DMS 273 (cell line): ENCODE results near the gene FRY.
"Not testable (repeated sequence)": the region's sequence is repeated elsewhere in the genome, so short reads cannot be mapped to it uniquely, and the experiment has no call there.

ENCODE experiments used
- DNase-seq: peaks from one replicate; lab custom pipeline; 2025; ENCODE audit not compliant: unreplicated experiment; lab: John Stamatoyannopoulos, UW

The FRY gene

DNA sequence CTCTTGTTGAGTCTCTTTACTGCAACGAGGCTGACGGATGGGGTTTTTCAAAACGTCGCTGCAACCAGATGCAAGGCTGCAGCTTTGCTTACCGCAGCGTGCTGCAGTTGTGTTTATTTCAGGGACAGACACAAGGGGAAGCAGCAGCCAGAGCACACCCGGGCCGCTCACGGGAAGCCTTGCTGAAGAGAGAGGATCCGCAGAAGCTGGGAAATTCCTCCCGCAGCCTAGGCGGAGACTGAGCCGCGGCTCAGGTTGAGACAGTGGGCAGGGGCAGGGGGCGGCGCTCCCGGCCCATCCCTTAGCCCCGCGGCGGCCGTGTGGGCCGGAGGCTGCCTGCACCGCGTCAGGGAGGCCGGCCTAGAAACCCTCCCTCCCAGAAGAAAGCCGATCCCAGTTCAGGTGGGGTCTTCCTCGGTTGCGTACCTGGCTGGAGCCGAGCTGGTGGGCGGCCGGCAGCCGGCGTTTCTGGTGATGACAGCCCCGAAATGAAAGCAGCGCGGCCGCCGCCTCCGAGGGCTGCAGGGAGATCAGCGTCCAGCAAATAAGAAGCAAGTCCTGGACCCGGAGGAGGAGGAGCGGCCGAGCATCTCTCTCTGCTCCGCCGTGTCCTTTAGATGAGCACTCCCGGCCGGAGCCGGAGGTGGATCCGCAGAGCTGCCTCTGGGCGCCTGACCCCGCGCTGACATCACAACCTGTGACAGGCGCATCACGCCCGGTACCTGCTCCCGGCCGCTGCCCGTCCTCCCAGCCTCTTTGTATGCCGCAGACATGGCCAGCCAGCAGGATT, at the start of gene FRY:
TSS of gene FRY (plus strand) at position 750 of the 790 bp plus-strand sequence. CDS start at position 772, 22 bp downstream.
- peak; percentile 64 for DNase-seq

DNA sequence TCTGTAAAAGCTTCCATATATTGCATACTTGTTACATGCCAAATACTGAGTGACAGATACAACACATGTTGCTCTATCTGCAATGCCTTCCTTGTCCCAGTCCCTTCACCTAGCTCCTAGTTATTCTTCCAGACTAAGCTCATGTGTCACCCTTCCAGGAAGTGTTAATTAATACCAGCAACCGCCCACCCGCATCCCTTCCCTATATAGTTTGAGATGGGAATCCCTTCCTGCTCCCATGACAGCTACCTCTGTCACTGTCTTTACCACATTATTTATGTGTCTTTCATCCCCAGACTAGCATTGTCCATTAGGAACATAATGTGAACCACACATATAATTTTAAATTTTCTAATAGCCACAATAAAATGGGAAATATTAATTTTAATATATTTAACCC, 49.5 kb upstream of the FRY start:
- DNase-seq: no peak

DNA sequence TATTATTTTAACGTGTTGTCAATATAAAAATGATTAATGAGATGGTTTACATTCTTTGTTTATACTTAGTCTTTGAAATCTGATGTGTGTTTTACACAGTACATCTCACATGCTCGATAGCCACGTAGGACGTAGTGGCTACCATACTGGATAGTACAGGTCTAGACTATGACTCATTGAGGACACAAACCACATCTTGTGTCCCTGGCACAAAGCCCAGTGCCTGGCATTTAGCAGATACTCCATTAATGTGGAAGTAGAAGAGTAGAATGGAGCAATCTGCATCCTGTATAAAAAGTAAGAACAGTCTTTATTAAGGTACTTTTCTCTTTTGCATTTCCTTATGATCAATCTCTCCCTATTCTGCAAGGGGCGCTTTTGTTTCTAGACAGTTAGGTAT, 49.0 kb upstream of the FRY start:
- DNase-seq: peak; percentile 63

DNA sequence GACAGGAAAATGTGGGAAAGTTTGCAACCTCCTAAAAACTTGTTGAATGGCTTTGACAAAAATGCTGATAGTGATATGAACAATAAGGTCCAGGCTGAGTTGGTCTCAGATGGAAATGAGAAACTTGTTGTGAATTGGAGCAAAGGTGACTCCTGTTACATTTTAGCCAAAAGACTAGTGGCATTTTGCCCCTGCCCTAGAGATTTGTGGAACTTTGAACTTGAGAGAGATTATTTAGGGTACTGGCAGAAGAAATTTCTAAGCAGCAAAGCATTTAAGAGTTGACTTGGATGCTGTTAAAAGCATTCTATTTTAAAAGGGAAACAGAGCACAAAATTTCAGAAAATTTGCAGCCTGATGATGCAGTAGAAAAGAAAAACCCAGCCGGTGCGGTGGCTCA, 47.9 kb upstream of the FRY start:
- DNase-seq: not testable (repeated sequence)

DNA sequence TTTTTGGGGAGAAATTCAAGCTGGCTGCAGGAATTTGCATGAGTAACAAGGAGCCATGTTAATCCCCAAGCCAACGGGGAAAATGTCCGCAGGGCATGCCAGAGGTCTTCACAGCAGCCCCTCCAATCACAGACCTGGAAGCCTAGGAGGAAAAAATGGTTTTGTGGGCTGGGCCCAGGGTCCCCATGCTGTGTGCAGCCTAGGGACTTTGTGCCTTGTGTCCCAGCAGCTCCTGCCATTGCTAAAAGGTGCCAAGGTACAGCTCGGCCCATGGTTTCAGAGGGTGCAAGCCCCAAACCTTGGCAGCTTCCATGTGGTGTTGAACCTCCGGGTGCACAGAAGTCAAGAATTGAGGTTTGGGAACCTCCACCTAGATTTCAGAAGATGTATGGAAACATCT, 47.2 kb upstream of the FRY start:
- DNase-seq: not testable (repeated sequence)

DNA sequence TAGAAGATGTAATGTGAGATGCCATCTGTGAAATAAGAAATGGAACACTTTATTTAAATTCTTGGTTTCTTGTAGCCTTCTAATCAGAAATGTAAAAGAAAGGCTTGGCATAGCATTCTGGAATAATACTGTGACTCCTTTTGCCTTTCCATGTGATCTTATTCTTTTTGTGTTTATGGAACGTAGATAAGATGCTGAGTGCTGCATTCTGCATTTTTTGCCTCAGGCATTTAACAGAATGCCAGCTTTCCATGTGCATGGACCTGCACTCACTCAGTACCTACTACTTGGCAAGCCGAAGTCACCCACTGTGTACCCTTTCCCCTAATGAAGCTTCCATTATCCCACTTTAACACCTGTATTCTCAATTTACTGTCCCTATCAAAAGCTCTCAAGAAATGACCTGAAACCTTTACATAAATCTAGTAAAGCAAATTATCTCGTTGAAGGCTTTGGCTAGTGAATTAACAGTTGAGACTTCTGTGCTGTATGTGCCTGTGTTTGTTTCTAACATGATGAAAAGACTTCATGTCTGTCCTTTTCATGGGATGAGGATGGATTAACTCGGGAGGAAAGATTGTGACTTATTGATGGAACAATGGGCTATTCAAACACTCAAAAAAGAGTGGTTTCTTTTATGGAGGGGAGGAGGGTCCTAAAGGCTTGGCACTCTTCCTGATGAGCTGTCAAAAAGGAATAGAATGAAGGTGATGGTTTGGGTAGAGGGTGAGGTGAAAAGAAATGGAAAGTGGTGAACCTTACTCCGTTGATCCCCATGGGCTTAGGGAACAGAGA, 44.7 kb upstream of the FRY start:
- no peak for DNase-seq

DNA sequence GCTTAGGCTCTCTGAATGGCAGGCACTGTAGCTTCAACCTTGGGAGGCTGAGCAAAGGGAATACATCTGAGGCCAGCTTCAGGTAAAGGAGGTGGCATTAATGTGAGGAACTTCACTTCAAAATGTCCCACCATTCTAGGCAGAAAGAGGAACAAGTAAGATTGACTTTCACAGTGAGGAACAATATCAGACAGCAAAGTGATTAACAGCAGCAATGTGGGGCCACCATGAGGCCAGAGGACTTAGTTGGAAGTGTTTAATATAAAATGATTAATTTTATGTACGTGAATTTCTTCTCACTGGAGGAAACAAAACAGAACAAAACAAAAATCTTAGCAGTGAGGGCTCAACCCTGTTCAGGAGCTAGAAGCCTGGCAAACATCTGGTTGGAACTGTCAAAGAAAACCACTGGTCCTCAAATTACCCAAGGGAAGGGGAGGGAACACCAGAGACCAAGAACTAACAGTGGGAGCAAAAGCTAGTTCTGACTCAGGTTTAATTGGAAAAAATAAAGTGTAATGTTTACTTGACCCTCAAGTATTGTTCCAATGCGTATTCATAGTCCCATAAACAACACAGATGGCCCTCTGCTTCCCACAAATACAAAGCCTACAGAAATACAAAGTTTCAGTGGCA, 43.9 kb upstream of the FRY start:
- DNase-seq: no peak

DNA sequence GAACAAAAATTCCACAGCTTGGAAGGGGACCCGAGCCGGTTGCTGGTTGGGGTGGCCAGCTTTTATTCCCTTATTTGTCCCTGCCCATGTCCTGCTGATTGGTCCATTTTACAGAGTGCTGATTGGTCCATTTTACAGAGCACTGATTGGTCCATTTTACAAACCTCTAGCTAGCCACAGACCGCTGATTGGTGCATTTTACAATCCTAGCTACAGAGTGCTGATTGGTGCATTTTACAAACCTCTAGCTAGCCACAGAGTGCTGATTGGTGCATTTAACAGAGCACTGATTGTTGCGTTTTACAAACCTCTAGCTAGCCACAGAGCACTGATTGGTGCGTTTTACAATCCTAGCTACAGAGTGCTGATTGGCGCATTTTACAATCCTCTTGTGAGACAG, 37.2 kb upstream of the FRY start:
- not testable (repeated sequence) for DNase-seq

DNA sequence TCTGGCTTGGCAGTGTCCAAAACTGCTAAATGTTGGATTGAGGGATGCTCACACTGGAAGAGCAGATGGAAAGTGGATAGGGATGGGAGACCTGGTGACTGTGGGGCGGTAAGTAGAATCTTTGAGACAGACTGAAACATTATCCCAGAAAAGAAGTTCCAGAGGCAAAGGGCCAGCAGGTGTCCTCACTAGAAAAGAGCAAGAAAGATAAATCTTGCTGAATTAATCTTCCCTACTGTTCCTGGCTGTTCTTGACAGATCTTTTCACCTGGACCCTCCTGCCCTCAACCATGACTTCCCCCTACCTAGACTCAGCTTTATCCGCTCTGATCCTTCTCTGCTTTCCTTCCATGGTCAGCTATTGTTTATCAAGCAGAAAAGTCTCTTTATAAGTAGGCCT, 35.0 kb upstream of the FRY start:
- DNase-seq: no peak

DNA sequence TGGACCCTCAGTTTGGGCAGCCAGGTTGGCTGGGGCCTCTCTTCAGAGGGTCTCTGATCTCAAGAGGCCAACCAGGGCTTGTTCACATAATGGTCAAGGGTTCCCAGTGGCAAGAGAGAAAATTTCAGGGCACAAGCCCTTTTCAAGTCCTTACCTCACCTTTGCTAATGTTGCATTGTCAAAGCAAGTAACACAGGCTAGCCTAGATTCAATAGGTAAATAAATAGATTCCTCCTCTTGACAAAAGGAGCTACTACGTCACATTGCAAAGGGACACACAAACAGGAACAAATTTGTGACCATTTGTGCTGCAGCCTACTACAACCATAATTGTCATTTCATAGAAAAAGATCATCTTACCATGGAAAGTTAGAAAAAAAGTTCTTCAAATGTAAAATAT, 33.9 kb upstream of the FRY start:
- no peak for DNase-seq

DNA sequence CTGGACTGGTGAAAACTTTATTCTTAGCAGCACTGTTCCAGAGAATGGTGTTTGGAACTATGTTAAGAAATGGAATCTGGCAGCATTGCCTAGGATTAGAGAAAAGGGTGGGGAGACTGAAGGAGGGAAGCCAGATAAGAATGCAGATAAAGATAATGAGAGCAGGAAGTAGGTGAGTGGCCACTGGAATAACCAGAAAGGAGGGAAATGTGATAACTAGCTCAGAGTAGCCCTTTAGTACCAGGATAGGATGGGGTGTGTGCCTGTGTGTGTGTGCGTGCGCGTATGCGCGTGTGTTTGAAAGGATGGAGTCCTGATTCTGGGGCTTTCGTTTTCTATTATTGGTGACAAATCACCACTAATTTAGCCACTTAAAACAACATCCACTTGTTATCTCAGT, 33.4 kb upstream of the FRY start:
- DNase-seq: no peak

DNA sequence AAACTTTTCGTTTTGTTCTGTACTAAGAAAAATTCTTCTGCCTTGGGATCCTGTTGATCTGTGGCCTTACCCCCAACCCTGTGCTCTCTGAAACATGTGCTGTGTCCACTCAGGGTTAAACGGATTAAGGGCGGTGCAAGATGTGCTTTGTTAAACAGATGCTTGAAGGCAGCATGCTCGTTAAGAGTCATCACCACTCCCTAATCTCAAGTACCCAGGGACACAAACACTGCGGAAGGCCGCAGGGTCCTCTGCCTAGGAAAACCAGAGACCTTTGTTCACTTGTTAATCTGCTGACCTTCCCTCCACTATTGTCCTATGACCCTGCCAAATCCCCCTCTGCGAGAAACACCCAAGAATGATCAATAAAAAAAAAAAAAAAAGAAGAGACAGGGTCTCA, 30.8 kb upstream of the FRY start:
- not testable (repeated sequence) for DNase-seq

DNA sequence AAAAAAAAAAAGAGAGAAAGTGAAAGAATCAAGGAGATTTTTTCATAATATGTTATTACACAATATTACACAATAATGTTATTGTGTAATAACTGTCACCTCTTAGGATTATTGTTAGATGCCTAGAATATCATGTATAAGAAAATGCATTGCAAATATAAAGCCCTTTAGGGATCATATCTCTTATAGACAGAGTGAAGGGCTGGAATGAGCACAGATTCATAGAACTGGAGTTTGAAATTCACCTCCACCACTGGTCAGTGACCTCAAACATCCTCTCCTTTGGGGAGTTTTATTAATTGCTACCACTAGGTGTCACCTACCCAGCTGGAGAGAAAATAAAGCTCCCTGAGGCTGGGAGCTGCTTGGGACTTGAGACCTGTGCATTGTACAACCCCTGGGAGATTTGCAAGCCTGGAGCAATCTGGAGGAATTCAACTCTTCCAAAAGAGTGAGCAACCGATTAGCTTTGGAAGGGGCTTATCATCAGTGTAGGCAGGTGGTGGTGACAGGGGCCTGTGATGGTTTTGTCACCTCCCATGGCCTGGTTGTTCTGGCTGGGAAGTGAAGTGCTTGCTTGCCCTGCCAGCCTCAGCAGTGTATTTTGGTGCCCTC, 30.3 kb upstream of the FRY start:
- peak; percentile 63 for DNase-seq

DNA sequence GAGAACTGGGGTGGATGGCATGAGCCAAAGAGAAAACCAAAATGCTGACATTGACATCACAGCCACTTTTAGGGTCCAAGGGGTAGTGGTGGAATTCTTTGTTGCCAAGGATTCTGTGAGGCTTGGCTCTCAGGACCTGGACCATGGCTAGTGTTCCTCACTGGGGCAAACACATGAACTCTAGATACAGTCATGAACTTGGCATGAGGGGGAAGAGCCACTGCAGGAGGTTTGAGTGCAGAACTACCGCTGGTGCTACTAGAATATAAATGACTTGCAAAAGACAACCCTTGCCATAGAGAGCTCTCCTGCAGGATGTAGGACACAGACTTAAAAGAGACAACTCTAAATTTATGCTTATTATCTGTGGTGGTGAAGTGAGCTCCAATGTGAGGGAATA, 29.8 kb upstream of the FRY start:
- DNase-seq: no peak

DNA sequence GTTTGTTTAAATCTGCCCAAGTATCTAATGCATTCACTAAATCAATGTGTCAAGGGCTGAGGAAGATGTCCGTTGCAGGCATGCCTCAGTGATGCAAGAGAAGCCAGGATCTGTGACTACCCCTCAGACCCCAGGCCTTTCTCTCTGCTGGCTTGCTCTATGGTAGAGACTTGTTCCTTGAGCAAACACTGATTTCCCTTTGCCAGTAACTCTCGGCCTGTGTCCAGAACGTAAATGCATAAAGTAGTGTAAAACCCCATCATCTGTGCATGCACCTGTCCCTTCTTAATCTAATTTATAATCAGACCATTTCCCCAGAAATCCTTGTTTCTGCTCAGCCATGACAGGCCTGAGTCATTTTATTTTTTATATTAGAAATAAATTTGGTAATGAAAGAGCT, 28.7 kb upstream of the FRY start:
- no peak for DNase-seq

DNA sequence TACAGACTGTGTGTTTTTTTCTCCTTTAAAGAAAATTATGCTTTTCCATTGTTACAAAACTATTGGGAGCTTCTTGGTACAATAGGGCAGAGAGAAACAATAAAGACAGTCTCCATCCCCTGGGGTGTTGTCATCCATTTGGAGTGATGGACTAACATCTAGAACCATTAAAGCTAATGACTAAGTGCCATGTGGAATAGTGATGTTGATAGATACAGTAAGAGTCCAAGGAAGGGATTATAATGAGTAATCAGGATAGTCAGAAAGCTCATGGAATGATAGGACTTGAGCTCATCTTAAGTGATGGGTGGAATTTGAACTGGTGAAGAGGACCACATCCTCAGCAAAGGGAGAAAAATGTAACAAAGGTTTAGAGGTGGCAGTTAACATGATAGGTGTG, 24.1 kb upstream of the FRY start:
- no peak for DNase-seq

DNA sequence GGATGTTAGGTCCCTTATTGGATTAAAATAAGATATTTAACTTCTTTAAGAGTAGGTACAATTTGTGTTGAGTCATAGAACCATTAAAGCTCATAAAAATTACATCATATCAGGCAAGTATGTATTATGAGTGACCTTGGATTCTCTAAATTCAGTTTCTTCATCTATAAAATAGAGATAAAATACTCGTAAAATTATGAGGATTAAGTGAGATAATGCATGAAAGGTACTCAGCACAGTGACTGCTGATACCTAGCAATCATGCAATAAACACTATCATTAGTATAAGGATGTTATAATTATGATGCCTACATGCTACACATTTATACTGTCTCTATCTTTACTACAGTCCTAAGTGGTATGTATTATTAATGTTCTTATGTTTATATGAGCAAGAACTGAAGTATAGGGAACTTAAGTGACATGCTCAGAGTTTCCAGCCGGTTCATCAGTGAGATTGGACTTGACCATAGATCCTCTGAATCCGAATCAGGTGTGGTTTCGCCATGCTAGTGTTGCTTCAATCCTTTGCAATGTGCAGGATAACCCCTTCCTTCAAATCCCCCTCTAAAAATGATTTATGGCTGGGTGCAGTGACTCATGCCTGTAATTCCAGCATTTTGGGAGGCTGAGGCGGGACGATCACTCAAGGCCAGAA, 22.9 kb upstream of the FRY start:
- DNase-seq: no peak

DNA sequence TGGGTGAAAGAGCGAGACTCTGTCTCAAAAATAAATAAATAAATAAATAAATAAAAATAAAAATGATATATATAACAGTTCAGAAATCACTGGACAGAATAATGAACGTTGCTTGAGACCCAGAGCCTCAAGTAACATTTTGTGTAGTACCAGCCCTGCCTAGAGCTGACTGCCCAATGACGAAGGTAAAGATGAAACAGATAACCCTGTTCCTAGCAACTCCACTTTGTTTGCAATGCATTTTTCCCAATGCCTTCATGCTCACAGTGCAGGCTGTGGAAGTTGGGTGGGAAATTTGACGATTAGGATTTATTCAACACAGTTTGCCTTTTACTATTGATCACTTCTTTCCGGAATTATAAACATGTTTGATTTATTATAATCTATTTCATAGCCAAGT, 22.2 kb upstream of the FRY start:
- DNase-seq: no peak

DNA sequence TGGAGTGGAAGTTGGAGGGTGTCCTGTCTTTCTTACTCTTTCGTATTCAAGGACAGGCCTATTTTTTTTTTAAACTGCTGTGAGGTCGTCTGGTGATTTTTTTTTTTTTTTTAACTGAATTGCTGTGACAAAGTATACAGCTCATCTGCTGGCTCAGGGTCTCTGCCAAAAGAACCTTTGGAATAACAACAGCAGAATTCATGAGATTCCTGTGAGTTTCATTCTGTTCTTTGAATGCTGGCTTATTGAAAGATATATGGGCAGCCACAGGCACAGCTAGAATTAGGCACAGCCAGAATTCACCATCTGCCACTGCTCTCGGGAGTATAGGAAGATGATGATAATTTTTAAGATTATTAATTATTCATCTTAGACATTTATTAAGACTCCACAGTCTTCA, 21.4 kb upstream of the FRY start:
- DNase-seq: peak; percentile 53

DNA sequence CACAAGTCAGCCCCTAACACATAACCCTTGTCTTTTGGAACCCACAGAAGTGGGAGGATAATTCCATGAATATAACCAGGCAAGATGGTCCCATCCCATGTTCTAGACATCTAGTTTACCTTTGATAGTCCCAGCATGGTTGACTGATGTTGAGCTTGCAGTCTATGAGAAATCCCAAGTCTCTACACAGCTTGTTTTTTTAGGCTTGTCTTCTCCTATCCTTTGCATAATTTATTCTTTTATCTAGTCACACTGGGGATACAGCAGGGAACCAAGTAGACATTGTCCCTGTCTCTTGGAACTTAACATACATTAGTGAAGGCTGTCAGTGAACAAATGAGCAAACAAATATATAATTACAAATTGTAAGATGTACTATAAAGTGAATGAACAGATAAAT, 19.6 kb upstream of the FRY start:
- DNase-seq: no peak

DNA sequence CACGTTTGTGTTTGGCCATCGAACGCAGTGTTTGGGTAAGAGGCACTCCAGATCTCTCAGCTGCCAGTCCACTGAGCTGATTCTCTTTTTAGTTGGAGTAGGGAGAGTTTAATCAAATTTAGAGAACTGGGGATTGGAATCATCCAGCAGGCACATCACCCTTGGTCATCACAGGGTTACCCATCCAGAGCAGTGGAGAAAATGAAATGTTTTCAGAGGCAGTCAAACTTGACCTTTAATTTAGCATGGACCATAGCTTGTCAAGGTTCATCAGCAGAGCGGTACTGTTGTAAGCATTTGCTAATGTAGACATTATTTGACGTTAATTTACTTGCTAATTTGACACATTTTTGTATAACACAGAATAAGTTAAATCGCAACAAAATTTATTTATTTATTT, 18.4 kb upstream of the FRY start:
- no peak for DNase-seq
